OCI-LY1 (cell line): ENCODE results near the gene IQSEC1.

Experiments
- EZH2 ChIP-seq: fragments of 200-600 bp; sonication (generic), shearing (Covaris generic); IDR thresholded peaks from 2 replicates; pipeline ENCODE4 v1.8.0; 2017; ENCODE audit warnings: borderline replicate concordance, mixed run types, mild to moderate bottlenecking, antibody characterized with exemption, low read length, moderate library complexity, mixed read lengths
- TF ChIP-seq, protein P1 (sequence below): fragments of 200-600 bp; sonication (generic), shearing (Covaris generic); IDR thresholded peaks from 2 replicates; pipeline ENCODE4 v1.5.1; 2017; ENCODE audit warnings: mild to moderate bottlenecking, antibody characterized with exemption, low read length, moderate library complexity, mixed read lengths

DNA sequence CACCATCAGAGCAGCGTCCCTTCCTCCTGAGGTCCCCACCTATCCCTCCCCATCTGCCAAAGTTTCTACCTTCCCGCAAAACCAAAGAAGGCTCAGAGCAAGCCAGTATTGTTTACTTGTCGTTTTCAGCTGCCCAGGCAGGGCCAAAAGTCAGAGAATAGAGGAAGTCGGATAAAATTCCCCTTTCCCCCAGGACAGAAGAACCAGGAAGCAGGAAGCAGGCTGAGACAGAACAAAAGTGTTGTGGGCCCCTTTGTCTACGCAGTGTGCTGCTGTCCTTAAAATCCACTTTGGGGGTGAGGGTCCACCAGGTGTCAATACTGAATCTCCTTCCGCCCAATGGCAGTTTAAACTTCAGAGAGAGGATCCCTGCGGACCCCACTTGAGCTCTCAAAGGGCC is 213.4 kb downstream of the IQSEC1 start:
- TF ChIP-seq, protein P1, sequence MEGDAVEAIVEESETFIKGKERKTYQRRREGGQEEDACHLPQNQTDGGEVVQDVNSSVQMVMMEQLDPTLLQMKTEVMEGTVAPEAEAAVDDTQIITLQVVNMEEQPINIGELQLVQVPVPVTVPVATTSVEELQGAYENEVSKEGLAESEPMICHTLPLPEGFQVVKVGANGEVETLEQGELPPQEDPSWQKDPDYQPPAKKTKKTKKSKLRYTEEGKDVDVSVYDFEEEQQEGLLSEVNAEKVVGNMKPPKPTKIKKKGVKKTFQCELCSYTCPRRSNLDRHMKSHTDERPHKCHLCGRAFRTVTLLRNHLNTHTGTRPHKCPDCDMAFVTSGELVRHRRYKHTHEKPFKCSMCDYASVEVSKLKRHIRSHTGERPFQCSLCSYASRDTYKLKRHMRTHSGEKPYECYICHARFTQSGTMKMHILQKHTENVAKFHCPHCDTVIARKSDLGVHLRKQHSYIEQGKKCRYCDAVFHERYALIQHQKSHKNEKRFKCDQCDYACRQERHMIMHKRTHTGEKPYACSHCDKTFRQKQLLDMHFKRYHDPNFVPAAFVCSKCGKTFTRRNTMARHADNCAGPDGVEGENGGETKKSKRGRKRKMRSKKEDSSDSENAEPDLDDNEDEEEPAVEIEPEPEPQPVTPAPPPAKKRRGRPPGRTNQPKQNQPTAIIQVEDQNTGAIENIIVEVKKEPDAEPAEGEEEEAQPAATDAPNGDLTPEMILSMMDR, result no peak
- no peak for TF ChIP-seq EZH2
